ENCODE data around the gene PTPRG. TPM values are rescaled to one million over a fixed set of nuclear protein-coding genes. Genes with fewer than 3 reads are reported as not detected.

The PTPRG gene
- total and polyA plus RNA-seq, 2 of the 13 experiments (the other 11 are each of a cell fraction or from before 2014, with no cell fraction given), result 8.0 to 25.3 TPM

- no peak for TF ChIP-seq SOX13 (IDR thresholded peaks at IDR 0.05)
- peak in 1 of 2 experiments; percentile 52; a peak in 1 of 4 replicates for TF ChIP-seq SOX13 (CRISPR knock-in tag; conservative IDR thresholded peaks at IDR 0.05 in 1 of 2, IDR thresholded peaks at IDR 0.05 in 1 of 2)
- TF ChIP-seq HNF4A (CRISPR knock-in tag; IDR thresholded peaks at IDR 0.05), result peak; percentile 64
- TF ChIP-seq ZNF572 (CRISPR knock-in tag; IDR thresholded peaks at IDR 0.05), result 0 out of 2 replicates have a peak, but pooled peaks have one; percentile 50
- TF ChIP-seq NONO (IDR thresholded peaks at IDR 0.05), result no peak
- peak; percentile 85 for TF ChIP-seq NONO (CRISPR knock-in tag; conservative IDR thresholded peaks at IDR 0.05)
- TF ChIP-seq ETV5 (CRISPR knock-in tag; IDR thresholded peaks at IDR 0.05; ENCODE audit: borderline replicate concordance), result peak; percentile 81; the same call in 1 of the 2 replicates
- no peak for TF ChIP-seq ZNF234 (CRISPR knock-in tag; conservative IDR thresholded peaks at IDR 0.05)
- TF ChIP-seq PITX1 (CRISPR knock-in tag; IDR thresholded peaks at IDR 0.05), result peak; percentile 61; the same call in 1 of the 2 replicates
- peak; percentile 46; the same call in 1 of the 2 replicates for TF ChIP-seq JUND (CRISPR knock-in tag; IDR thresholded peaks at IDR 0.05)
- peak; percentile 39; the same call in 1 of the 2 replicates for TF ChIP-seq GABPB1 (CRISPR knock-in tag; IDR thresholded peaks at IDR 0.05)
- TF ChIP-seq FOXP4 (CRISPR knock-in tag; IDR thresholded peaks at IDR 0.05), result peak; percentile 63
- TF ChIP-seq ZNF20 (CRISPR knock-in tag; IDR thresholded peaks at IDR 0.05), result no peak
- no peak for TF ChIP-seq JARID2 (CRISPR knock-in tag; IDR thresholded peaks at IDR 0.05; ENCODE audit: insufficient replicate concordance)
- peak; percentile 32; the same call in 1 of the 2 replicates for TF ChIP-seq ZMYM3 (CRISPR knock-in tag; IDR thresholded peaks at IDR 0.05)
- peak; percentile 77 for TF ChIP-seq ZSCAN20 (CRISPR knock-in tag; IDR thresholded peaks at IDR 0.05; ENCODE audit: borderline replicate concordance)
- peak; percentile 60; the same call in 1 of the 2 replicates for TF ChIP-seq AHDC1 (CRISPR knock-in tag; IDR thresholded peaks at IDR 0.05; ENCODE audit: borderline replicate concordance)
- TF ChIP-seq HHEX (CRISPR knock-in tag; IDR thresholded peaks at IDR 0.05), result peak; percentile 82
- TF ChIP-seq SKI (IDR thresholded peaks at IDR 0.05; ENCODE audit: partially characterized antibody), result peak; percentile 47
Measured at GRCh38 chr3:62184559-62184958, 623.2 kb downstream of the PTPRG start (continued).

All from HepG2 (cell line).